PC-3 (cell line): Measurements from ENCODE around the gene RAB5B. TPM values are rescaled to one million over a fixed set of nuclear protein-coding genes. Genes with fewer than 3 reads are reported as not detected.

ENCODE experiments used
- ATAC-seq: fragments of 200-7000 bp; cut with Tn5 transposase; 2 replicates; pipeline ENCODE4 v1.9.1; 2020; ENCODE audit warnings: mild to moderate bottlenecking, moderate library complexity
- BruUV-seq: library from RNA; stranded (reverse); fragments of 400-500 nt; replicated peaks from 2 replicates; lab custom pipeline; 2021; lab: Mats Ljungman, UMichigan
- CTCF ChIA-PET: fragments of 300-600 bp; sonication (Branson Sonifier 250); formaldehyde crosslinking; loops from one replicate; lab custom pipeline; 2022; ENCODE audit warnings: antibody characterized with exemption; lab: Charles Lee
- POLR2A ChIA-PET: fragments of 300-600 bp; sonication (Branson Sonifier 250); formaldehyde crosslinking; loops from one replicate; lab custom pipeline; 2022; ENCODE audit warnings: antibody characterized with exemption; ENCODE audit not compliant: unreplicated experiment; lab: Charles Lee
- DNase-seq: peaks from one replicate; pipeline ENCODE4 v3.0.0-alpha.2; 2015
- H2AFZ ChIP-seq: fragments of 300-600 bp; sonication (generic); 2 replicates; pipeline ENCODE4 v1.6.0; 2016; ENCODE audit warnings: antibody characterized with exemption, low read length
- H3F3A ChIP-seq: fragments of 300-600 bp; sonication (generic); one replicate; pipeline ENCODE4 v1.6.0; 2017; ENCODE audit warnings: antibody characterized with exemption, low read length, control low read depth, mild to moderate bottlenecking; ENCODE audit not compliant: unreplicated experiment
- H3K27ac ChIP-seq: fragments of 300-600 bp; sonication (generic); 2 replicates; pipeline ENCODE4 v1.5.1; 2016; ENCODE audit warnings: mild to moderate bottlenecking, low read length
- H3K27me3 ChIP-seq: fragments of 300-600 bp; sonication (generic); 2 replicates; pipeline ENCODE4 v1.6.1; 2016; ENCODE audit warnings: low read length, mixed read lengths
- H3K36me3 ChIP-seq: fragments of 300-600 bp; sonication (generic); 2 replicates; pipeline ENCODE4 v1.6.1; 2016; ENCODE audit warnings: low read depth, mixed run types, low read length, mixed read lengths
- H3K4me1 ChIP-seq: fragments of 300-600 bp; sonication (generic); 2 replicates; pipeline ENCODE4 v1.5.1; 2016; ENCODE audit warnings: low read length; ENCODE audit not compliant: insufficient read depth
- H3K4me2 ChIP-seq: fragments of 300-600 bp; sonication (generic); 2 replicates; pipeline ENCODE4 v1.6.0; 2016; ENCODE audit warnings: low read length
- H3K4me3 ChIP-seq: fragments of 300-600 bp; sonication (generic); 2 replicates; pipeline ENCODE4 v1.5.1; 2016; ENCODE audit warnings: mild to moderate bottlenecking, low read length, mixed read lengths
- H3K79me2 ChIP-seq: fragments of 300-600 bp; sonication (generic); 2 replicates; pipeline ENCODE4 v1.6.1; 2017; ENCODE audit warnings: low read length, mixed read lengths
- H3K9ac ChIP-seq: fragments of 300-600 bp; sonication (generic); 2 replicates; pipeline ENCODE4 v1.6.0; 2016; ENCODE audit warnings: mild to moderate bottlenecking, low read length
- H3K9me2 ChIP-seq: fragments of 300-600 bp; sonication (generic); replicated peaks from 2 replicates; pipeline ENCODE4 v1.6.1; 2016; ENCODE audit warnings: mixed run types, low read length, mixed read lengths
- H3K9me3 ChIP-seq: fragments of 300-600 bp; sonication (generic); 2 replicates; pipeline ENCODE4 v1.6.1; 2016; ENCODE audit warnings: low read length, mixed read lengths
- H4K20me1 ChIP-seq: fragments of 300-600 bp; sonication (generic); 2 replicates; pipeline ENCODE4 v1.6.1; 2016; ENCODE audit warnings: low read length, mixed read lengths
- CTCF ChIP-seq: fragments of 300-600 bp; sonication (generic); conservative IDR thresholded peaks from 2 replicates; pipeline ENCODE4 v1.5.1; 2017; ENCODE audit warnings: antibody characterized with exemption, low read depth, mild to moderate bottlenecking, low read length
- EZH2 ChIP-seq: fragments of 300-600 bp; sonication (generic); IDR thresholded peaks from one replicate; pipeline ENCODE4 v1.6.1; 2017; ENCODE audit warnings: antibody characterized with exemption, mild to moderate bottlenecking, low read length; ENCODE audit not compliant: unreplicated experiment
- EZH2phosphoT487 ChIP-seq: fragments of 300-600 bp; sonication (generic); IDR thresholded peaks from 2 replicates; pipeline ENCODE4 v1.6.1; 2018; ENCODE audit warnings: mild to moderate bottlenecking, antibody characterized with exemption, low read length, borderline replicate concordance
- intact Hi-C: fragments of 100-400 bp; cut with micrococcal nuclease; formaldehyde crosslinking; loops from 2 replicates; pipeline ENCODE4 v1.9.0; 2023
- total RNA-seq: library from RNA; depleted of rRNA; stranded (reverse); fragments of >200 nt; gene quantifications from 2 replicates; pipeline ENCODE4 v1.2.3, GENCODE V29; 2014

The RAB5B gene
- total RNA-seq, 1 experiment from 2014 or later = 48.8 TPM

DNA sequence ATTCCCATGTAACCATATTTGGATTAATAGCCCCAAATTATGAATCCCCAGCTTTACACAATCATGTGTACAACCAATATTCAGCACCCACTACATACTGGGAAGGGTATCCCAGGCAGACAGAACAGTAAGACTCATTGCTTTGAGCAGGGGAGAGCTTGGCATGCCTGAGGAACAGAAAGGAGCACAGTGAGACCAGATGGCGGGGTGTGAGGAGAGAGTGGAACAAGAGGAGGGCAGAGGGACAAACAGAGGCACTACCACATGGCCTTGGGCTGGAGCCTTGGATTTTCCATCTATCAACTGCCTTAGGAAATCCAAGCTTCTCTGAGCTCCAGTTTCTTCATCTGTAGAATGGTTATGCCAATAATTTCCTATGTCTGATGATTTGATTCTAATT is 39.1 kb upstream of the RAB5B start:
- POLR2A ChIA-PET = no interaction called here
- CTCF ChIA-PET = no interaction called here
- Histone ChIP-seq H3K9me2 (no peaks in the 10 kb centered on the region), H4K20me1 (no peaks in the 10 kb centered on the region), H3K4me2 (no peak overlapping the region), H2AFZ (no peak overlapping the region), H3K27me3 (no peaks in the 10 kb centered on the region), H3K36me3 (no peaks in the 10 kb centered on the region), H3K9ac (no peak overlapping the region), H3K4me1 (peaks cover 47% of the 10 kb centered on the region), H3K27ac (no peak overlapping the region), H3K79me2 (no peaks in the 10 kb centered on the region), H3F3A (no peaks in the 10 kb centered on the region), H3K4me3 (no peak overlapping the region), H3K9me3 (no peaks in the 10 kb centered on the region)
- ATAC-seq (no peak), DNase-seq (no peak)
- TF ChIP-seq CTCF (no peak), EZH2 (no peak)
- intact Hi-C loops = no loop called here
- no TSS peak for BruUV-seq

DNA sequence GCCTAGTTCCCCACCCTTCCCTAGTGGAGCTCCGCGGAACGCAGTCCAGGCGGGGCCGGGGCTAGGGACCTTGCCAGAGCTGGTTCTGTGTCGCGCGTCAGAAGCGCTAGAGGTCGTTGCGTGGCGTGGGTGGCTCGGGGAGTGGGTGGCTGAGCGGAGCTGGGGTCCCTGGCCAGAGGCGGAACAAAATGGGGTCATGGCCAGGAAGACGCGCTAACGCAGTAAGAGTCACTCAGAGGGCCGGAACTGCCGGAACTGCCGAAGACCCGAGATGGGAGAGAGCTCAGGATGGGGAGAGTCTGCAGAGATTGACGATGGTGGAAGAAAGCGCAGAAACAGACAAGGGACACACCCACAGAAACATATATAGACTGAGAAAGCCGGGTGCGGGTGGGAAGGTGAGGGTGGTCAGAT is 38.1 kb upstream of the RAB5B start:
- no peaks in the 10 kb centered on the region for H3K36me3 ChIP-seq

DNA sequence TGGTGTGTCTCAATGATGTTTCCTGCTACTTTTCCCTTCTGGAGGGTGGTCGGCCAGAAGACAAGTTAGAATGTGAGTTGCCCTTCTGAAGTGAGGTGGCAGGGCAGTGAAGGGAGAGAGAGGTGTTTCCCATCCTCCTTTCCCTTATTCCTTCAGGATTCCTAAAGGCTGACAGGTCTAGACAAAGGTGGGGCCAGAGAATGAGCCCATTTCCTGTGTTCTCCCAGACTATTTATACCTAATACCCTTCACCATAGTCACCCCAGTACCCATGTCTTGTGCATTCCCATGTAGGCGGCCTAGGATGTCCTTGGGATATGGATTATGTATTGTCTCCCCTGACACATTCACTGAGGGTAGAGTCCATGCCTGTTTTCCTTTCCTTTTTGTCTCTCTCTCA is 35.9 kb upstream of the RAB5B start:
- Histone ChIP-seq H3K79me2 (no peaks in the 10 kb centered on the region), H3K27me3 (no peaks in the 10 kb centered on the region), H3K4me3 (no peak overlapping the region), H3K4me2 (no peak overlapping the region), H3F3A (no peaks in the 10 kb centered on the region), H2AFZ (no peak overlapping the region), H3K9me3 (no peaks in the 10 kb centered on the region), H3K27ac (no peak overlapping the region), H3K9ac (no peak overlapping the region), H3K9me2 (no peaks in the 10 kb centered on the region), H4K20me1 (no peaks in the 10 kb centered on the region), H3K36me3 (0 out of 2 replicates have a peak, but pooled peaks cover 6% of the 10 kb centered on the region), H3K4me1 (peaks cover 31% of the 10 kb centered on the region)
- DNase-seq = peak; percentile 44
- ChIA-PET POLR2A (no interaction called here), CTCF (no interaction called here)
- ATAC-seq = no peak
- no TSS peak for BruUV-seq
- TF ChIP-seq CTCF (no peak), EZH2 (no peak), EZH2phosphoT487 (no peak)
- intact Hi-C loops = no loop called here

More for the DNA sequence above, 38.1 kb upstream of the RAB5B start:
- CTCF ChIA-PET = no interaction called here
- no peaks in the 10 kb centered on the region for H3K9me2 ChIP-seq
- intact Hi-C loops = no loop called here
- POLR2A ChIA-PET = no interaction called here
- no peak overlapping the region for H3K4me3 ChIP-seq
- no peak overlapping the region for H3K27ac ChIP-seq
- no peak overlapping the region for H3K9ac ChIP-seq
- H2AFZ ChIP-seq = no peak overlapping the region
- H3K79me2 ChIP-seq = no peaks in the 10 kb centered on the region
- no peaks in the 10 kb centered on the region for H4K20me1 ChIP-seq
- H3K9me3 ChIP-seq = no peaks in the 10 kb centered on the region
- DNase-seq (no peak), ATAC-seq (no peak)
- H3K4me1 ChIP-seq = peaks cover 47% of the 10 kb centered on the region
- BruUV-seq = no TSS peak
- H3F3A ChIP-seq = no peaks in the 10 kb centered on the region
- H3K4me2 ChIP-seq = no peak overlapping the region
- no peaks in the 10 kb centered on the region for H3K27me3 ChIP-seq
- TF ChIP-seq EZH2phosphoT487 (no peak), CTCF (no peak), EZH2 (no peak)
